Inflammatory macrophage treated with lipopolysaccharide for 4 hours (primary cell): ENCODE measurements around the gene ME2.
"Not testable (repeated sequence)": the region's sequence is repeated elsewhere in the genome, so short reads cannot be mapped to it uniquely, and the experiment has no call there.

Source experiments
- DNase-seq: peaks from one replicate; pipeline ENCODE4 v3.0.0-alpha.2; 2020

Gene ME2

DNA sequence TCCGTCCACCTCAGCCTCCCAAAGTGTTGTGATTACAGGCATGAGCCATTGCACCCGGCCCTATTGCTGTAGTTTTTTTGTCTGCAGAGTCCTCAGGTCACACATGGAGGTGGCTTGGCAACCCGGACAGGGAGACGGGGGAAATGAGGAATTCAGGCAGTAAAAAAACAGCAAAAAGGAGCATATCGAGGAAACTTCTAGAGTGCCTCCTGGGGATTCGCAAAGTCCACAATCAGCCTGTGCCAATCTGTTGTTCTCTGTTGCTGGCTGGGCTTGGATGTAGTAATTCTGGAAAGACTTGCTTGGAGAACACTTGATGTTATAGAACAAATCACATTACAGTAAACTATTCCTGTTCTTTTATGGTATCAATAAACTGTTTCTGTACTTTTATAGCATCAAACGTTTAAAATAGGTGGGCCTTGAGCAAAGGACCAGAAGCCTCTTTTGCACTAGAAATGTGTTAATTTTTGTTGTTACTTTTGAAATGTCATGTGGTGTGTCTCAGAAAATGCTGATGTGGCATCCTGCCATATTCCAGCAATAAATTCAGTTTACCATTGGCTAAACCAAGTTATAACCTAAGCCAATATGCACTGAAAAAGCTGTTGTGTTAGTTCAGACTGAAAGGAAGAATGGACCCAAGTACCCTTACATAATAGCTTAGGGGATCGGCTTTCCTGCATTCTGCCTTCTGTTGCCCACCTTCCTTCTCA is 103.3 kb downstream of the ME2 start:
- DNase-seq = no peak

GRCh38 chr18:50982802-50983179 is 103.9 kb downstream of the ME2 start:
- DNase-seq = peak; percentile 3

DNA sequence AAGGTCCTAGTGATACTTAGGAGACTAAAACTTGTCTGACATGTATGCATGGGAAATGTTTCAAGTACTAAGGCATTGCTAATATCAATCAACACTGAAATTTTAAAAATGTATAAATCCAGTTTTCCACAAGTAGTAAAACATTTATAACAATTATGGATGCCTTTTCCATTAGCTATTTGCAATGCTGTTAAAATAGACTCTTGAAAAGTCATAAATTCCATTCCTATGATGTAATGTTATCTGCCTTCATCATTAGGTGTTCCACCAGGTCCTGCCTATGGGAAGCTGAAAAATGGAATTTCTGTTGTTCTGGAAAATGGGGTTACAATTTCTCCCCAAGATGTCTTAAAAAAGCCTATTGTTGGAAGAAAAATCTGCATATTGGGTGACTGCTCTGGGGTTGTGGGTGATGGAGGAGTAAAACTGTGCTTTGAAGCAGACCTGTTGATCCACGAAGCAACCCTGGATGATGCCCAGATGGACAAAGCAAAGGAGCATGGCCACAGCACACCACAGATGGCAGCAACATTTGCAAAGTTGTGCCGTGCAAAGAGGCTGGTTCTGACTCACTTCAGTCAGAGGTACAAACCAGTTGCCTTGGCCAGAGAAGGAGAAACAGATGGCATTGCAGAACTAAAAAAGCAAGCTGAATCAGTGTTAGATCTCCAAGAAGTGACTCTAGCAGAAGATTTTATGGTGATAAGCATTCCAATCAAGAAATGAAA is 107.6 kb downstream of the ME2 start:
- DNase-seq = no peak

- DNase-seq = no peak
Measured at GRCh38 chr18:50987261-50987660, 108.3 kb downstream of the ME2 start.

DNA sequence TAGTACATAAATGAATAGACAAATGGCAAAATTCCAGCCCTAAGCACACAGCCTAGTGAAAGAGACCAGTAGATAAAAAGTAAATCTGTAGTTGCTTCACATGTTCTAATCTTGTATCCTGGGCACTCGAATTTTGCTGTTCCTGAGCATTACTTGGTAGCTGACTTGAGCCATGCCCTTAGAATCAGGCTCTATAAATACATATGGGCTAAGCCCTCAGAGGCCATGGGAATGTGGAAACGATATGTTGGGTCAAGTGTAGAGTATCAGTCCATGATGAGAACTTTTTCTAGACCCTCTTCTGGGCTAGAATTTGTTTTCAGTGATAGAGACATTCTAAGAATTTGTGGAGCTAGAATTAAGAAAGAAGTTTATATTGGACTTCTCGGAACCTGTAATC is 110.8 kb downstream of the ME2 start:
- DNase-seq = no peak

DNA sequence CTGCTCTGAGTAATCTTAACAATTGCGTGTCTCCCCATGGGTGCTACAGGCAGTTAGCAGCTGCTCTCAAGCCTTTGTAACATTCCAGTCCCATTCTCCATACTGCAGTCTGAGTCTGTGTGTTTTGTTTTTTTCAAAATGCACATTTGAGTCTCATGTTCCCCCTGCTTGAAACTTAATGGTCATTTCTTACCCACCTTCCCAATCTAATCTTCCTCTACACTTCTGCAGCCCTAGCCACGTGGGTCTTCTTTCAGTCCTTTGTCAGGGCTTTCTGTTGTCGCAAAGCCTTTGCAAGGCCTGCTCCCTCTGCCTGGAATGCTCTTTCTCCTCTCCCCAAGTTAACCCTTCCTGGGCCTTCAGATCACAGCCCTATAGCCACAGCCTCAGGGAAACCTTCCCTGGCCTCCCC is 113.4 kb downstream of the ME2 start:
- DNase-seq = no peak

GRCh38 chr18:50994031-50994430 is 115.1 kb downstream of the ME2 start:
- DNase-seq = no peak

- not testable (repeated sequence) for DNase-seq
Measured at GRCh38 chr18:51003174-51003573, 124.3 kb downstream of the ME2 start.
